ENCODE measurements around the gene ENO1.

DNA sequence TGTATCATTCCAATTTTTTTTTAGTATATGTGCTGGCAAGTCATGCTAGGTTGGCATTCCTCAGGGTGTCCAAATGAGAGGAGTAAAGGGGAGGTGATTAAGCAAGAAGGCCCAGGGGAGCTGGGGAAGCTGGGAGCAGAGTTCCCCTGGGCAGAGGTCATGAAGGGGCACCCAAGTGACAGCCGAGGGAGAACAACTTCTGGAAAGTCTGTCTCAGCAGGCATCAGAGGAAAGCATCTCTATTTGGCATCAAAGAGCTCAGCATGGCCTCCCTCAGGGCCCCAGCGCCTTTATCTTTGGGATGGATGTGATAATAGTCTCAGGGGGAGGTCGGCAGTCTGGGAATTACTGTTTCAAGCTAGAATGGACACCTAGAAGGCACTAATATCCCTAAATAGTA is 5.0 kb upstream of the ENO1 start:
- TF ChIP-seq POLR2A (IDR thresholded peaks at IDR 0.05; ENCODE audit: low read depth, low read length): no peak
- no peak for TF ChIP-seq POLR2AphosphoS5 (IDR thresholded peaks at IDR 0.05; ENCODE audit: low read depth, low read length)
- no peak for TF ChIP-seq TAF1 (IDR thresholded peaks at IDR 0.05; ENCODE audit: borderline replicate concordance, low read depth, low read length)
